Loucy (cell line): Measurements from ENCODE around the gene BANF1.

Experiments used
- CTCF ChIP-seq: fragments of 200-600 bp; sonication (generic); conservative IDR thresholded peaks from 2 replicates; pipeline ENCODE4 v1.5.1; 2014; ENCODE audit warnings: mild to moderate bottlenecking, antibody characterized with exemption, low read length
- EZH2phosphoT487 ChIP-seq: fragments of 200-600 bp; IDR thresholded peaks from 2 replicates; pipeline ENCODE4 v1.6.1; 2018; ENCODE audit warnings: antibody characterized with exemption, mild to moderate bottlenecking, moderate library complexity, borderline replicate concordance

- TF ChIP-seq CTCF (no peak), EZH2phosphoT487 (no peak)
Observed at GRCh38 chr11:66044757-66045156, 42.5 kb downstream of the BANF1 start.
